MM.1S (cell line): ENCODE results near the gene CTXND2.

Experiments
- CTCF ChIP-seq: fragments of 300-600 bp; sonication (generic); IDR thresholded peaks from 2 replicates; pipeline ENCODE4 v1.5.1; 2016; ENCODE audit warnings: antibody characterized with exemption, low read length, mixed read lengths
- EZH2 ChIP-seq: fragments of 300-600 bp; sonication (generic); optimal IDR thresholded peaks from 2 replicates; pipeline ENCODE3; 2017; ENCODE audit warnings: low read depth, mild to moderate bottlenecking, antibody characterized with exemption, low read length, mixed read lengths
- EZH2phosphoT487 ChIP-seq: fragments of 300-600 bp; sonication (generic); IDR thresholded peaks from 2 replicates; pipeline ENCODE4 v1.6.1; 2018; ENCODE audit warnings: antibody characterized with exemption, low read length

DNA sequence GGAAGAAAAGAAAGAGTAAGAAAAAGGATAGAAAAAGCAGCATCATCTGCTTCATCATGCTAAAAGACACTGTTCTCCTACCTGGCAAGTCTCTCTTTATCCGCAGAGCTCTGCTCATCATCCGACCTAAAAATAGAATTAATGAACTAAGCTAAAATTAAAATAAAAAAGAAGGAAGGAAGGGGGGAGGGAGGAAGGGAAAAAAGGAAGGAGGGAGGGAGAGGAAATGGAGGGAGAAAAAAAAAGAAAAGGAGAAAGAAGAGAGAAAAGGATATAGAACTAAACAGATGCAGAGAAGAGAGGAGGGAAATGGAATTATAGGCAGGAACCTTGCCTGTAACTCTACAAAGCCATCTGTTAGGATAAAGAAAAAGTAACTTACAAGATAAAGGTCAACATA, 44.6 kb upstream of the CTXND2 start:
- TF ChIP-seq CTCF (no peak), EZH2 (no peak), EZH2phosphoT487 (no peak)
